Measurements from ENCODE around the gene ACAA2. TPM values are rescaled to one million over a fixed set of nuclear protein-coding genes. Genes with fewer than 3 reads are reported as not detected.

The ACAA2 gene
- total and polyA plus RNA-seq, 2 of the 8 experiments (the other 6 are each of a cell fraction or from before 2014, with no cell fraction given), result 63.4 to 151 TPM

DNA sequence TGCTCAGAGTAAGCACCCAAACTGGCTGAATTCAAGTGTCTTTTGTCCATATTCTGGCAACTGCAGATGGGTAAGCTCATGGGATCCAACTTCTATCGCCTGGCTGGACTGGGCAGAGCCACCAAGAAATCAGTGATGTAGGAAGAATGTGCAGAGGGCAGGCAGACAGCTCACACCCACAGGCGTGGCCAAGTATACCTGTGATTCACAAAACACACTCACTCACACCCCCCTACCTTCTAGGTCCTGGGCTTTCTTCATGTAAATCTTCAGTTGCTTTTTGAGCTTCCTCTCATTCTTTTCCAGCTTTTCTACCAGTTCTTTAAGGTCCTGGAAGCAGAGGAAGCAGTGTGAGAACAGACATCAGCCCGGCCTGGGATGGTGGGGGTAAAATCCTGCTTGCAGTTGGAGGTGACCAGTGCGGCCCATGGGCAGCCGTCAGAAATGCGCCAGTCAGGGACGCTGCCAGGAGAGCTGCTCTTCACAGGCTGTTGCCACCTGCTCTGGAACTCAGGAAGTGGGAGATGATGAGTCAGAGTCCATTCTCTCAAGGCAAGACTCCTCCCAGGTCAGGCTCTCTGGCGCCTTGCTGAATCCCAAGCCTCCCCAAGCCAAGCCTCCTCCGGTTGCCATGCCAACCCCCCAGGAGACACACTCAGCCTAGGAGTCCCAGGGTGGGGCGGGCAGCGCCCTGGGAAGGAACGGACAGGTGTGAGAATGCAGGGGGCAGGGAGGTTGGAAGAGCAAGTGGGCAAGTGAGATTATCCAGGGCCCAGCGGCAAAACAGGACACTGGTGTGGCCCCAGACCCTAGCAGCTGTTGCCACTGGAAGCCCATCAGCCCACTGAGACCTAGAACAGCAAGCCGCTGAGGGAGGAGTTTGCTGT lies 36.2 kb upstream of the ACAA2 start (continued):
- no peak for TF ChIP-seq EP300 (IDR thresholded peaks at IDR 0.05; ENCODE audit: borderline replicate concordance in 1 of 2, low read depth in 2 of 2, low read length in 2 of 2)
- no peak for TF ChIP-seq KDM4A (IDR thresholded peaks at IDR 0.05; ENCODE audit: low read depth, low read length, severe bottlenecking)
- peak; percentile 57; the same call in 1 of the 2 replicates for TF ChIP-seq JUND (IDR thresholded peaks at IDR 0.05; ENCODE audit: low read length)
- TF ChIP-seq TAF1 (IDR thresholded peaks at IDR 0.05; ENCODE audit: low read depth, low read length), result 0 out of 2 replicates have a peak, but pooled peaks have one; percentile 27
- no peak for TF ChIP-seq ZNF274 (IDR thresholded peaks at IDR 0.05; ENCODE audit: borderline replicate concordance, extremely low read depth, low read length)
- no peak for TF ChIP-seq TEAD4 (IDR thresholded peaks at IDR 0.05; ENCODE audit: low read depth, low read length)
